ENCODE measurements around the gene TOR1B.

Gene TOR1B

GRCh38 chr9:129801504-129801903, 1.5 kb upstream of the TOR1B start:
- Histone ChIP-seq H3K36me3 (ENCODE audit: control insufficient read depth, insufficient read depth, low read length) (no peaks in the 10 kb centered on the region), H3K4me1 (ENCODE audit: control insufficient read depth, insufficient read depth, low read length) (peaks cover 17% of the 10 kb centered on the region), H3K9me3 (ENCODE audit: control insufficient read depth, low read length) (no peaks in the 10 kb centered on the region), H3K4me3 (ENCODE audit: low read length) (no peak overlapping the region), H3K27me3 (ENCODE audit: control insufficient read depth, insufficient read depth, low read length) (no peaks in the 10 kb centered on the region), H3K9ac (ENCODE audit: low read length) (no peak overlapping the region)

DNA sequence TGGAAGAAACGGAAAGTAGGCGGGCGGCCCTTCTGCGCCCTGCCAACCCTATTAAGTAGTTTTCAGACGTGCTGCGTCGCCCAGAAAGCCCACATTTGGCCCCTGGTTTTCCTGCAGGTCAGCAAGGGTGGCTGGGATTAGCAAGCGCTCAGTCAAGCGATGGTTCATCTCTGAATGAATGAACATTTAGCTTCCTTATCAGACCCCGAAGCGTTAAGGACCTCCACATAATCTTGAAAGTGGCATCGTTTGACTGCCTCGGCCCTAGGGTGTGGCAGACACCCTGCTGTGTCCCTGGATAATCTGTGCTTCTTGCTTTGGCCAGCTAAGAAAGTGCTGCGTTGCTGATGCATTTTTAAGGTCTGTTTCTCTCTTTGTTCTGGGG, 684 bp downstream of the TOR1B start:
- H3K9me3 ChIP-seq (ENCODE audit: control insufficient read depth, low read length), result no peaks in the 10 kb centered on the region
- no peaks in the 10 kb centered on the region for H3K36me3 ChIP-seq (ENCODE audit: control insufficient read depth, insufficient read depth, low read length)
- no peaks in the 10 kb centered on the region for H3K27me3 ChIP-seq (ENCODE audit: control insufficient read depth, insufficient read depth, low read length)
- H3K4me1 ChIP-seq (ENCODE audit: control insufficient read depth, insufficient read depth, low read length), result peaks cover 18% of the 10 kb centered on the region
- peak overlapping the region; percentile 60 for H3K4me3 ChIP-seq (ENCODE audit: low read length)
- peak overlapping the region; percentile 42 for H3K9ac ChIP-seq (ENCODE audit: low read length)

DNA sequence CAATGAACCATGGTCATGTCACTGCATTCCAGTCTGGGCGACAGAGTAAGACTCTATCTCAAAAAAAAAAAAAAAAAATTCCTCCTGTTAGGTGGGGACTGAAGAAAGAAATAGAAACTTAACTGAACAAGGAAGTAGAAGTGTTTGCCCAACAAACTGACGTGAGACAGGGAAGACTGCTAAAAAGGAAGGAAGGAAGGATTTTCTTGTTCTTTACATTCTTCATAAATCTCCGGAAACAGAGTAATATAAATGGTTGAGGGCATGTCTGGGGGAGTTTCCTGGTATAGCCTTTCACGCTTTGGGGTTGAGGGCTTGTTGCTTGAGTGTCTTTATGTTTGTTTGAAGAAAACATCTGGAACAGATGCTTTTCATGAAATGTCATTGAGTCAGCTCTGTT, 3.1 kb downstream of the TOR1B start:
- peak overlapping the region; percentile 36 for H3K9ac ChIP-seq (ENCODE audit: low read length)
- H3K27me3 ChIP-seq (ENCODE audit: control insufficient read depth, insufficient read depth, low read length), result no peaks in the 10 kb centered on the region
- H3K36me3 ChIP-seq (ENCODE audit: control insufficient read depth, insufficient read depth, low read length), result peaks cover 7% of the 10 kb centered on the region
- no peaks in the 10 kb centered on the region for H3K9me3 ChIP-seq (ENCODE audit: control insufficient read depth, low read length)
- no peak overlapping the region for H3K4me3 ChIP-seq (ENCODE audit: low read length)
- H3K4me1 ChIP-seq (ENCODE audit: control insufficient read depth, insufficient read depth, low read length), result peaks cover 18% of the 10 kb centered on the region

- Histone ChIP-seq H3K9ac (ENCODE audit: low read length) (no peak overlapping the region), H3K36me3 (ENCODE audit: control insufficient read depth, insufficient read depth, low read length) (peaks cover 7% of the 10 kb centered on the region)
Measured at GRCh38 chr9:129809346-129809745, 6.4 kb downstream of the TOR1B start.

DNA sequence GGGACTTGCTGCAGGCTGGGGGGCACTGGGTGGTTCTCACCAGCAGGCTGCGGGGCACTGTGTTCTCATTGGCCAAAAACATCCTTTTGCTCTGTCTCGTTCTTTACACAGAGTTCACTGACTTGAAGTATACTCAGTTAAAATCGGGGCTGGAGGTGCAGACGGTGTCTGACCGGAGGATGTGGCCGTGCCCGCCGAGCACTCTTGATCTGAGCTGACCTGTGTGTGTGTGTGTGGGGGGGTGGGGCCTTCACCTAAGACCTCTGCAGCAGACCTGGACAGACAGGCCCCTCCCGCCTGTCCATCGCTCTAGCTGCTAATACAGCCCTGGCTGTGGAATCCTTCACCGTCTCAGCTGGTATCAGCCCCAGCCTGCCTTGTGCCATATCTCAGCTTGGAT, 7.1 kb downstream of the TOR1B start:
- H3K9ac ChIP-seq (ENCODE audit: low read length), result no peak overlapping the region
- peaks cover 10% of the 10 kb centered on the region for H3K4me1 ChIP-seq (ENCODE audit: control insufficient read depth, insufficient read depth, low read length)
- H3K9me3 ChIP-seq (ENCODE audit: control insufficient read depth, low read length), result no peaks in the 10 kb centered on the region
- no peaks in the 10 kb centered on the region for H3K27me3 ChIP-seq (ENCODE audit: control insufficient read depth, insufficient read depth, low read length)
- no peak overlapping the region for H3K4me3 ChIP-seq (ENCODE audit: low read length)
- peaks cover 7% of the 10 kb centered on the region for H3K36me3 ChIP-seq (ENCODE audit: control insufficient read depth, insufficient read depth, low read length)

More at GRCh38 chr9:129809346-129809745, 6.4 kb downstream of the TOR1B start:
- H3K4me1 ChIP-seq (ENCODE audit: control insufficient read depth, insufficient read depth, low read length), result peaks cover 11% of the 10 kb centered on the region
- no peaks in the 10 kb centered on the region for H3K9me3 ChIP-seq (ENCODE audit: control insufficient read depth, low read length)
- no peaks in the 10 kb centered on the region for H3K27me3 ChIP-seq (ENCODE audit: control insufficient read depth, insufficient read depth, low read length)
- H3K4me3 ChIP-seq (ENCODE audit: low read length), result no peak overlapping the region

DNA sequence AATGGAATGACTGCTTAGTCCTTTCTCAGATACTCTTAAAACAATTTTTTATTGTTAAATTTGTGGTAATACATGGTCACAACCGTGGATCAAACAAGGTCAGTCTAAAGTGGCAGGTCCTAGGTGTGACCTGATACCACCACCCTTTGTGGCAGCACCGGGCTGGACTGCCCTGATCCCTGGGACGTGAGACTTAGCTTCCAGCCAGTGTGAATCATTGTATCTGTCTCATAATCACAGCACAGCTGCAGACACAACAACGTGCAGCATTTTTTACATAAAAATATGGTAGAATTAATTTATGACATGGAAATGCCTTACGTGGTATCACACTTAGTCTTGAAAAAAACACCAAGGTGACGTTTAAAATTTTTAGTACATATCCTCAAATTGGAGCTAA, 7.8 kb downstream of the TOR1B start:
- H3K4me1 ChIP-seq (ENCODE audit: control insufficient read depth, insufficient read depth, low read length), result peaks cover 4% of the 10 kb centered on the region
- no peaks in the 10 kb centered on the region for H3K9me3 ChIP-seq (ENCODE audit: control insufficient read depth, low read length)
- no peak overlapping the region for H3K4me3 ChIP-seq (ENCODE audit: low read length)
- peaks cover 7% of the 10 kb centered on the region for H3K36me3 ChIP-seq (ENCODE audit: control insufficient read depth, insufficient read depth, low read length)
- no peak overlapping the region for H3K9ac ChIP-seq (ENCODE audit: low read length)
- H3K27me3 ChIP-seq (ENCODE audit: control insufficient read depth, insufficient read depth, low read length), result no peaks in the 10 kb centered on the region

DNA sequence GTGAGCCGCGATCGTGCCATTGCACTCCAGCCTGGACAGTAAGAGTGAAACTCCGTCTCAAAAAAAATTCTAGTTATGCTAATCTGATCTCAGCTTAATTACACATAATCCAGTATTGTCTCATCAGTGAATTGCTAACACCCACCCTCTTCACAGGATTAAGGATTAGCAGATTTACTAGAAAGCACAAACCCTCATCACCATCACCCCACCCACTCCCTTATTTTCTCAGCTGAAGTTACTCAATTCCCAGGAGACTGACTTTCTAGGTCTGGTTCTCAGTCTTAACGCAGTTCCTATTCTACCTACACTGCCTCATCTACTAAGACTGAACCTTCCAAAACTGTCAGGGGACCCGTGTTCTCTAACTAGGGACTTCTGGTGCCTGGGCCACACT, 9.0 kb downstream of the TOR1B start:
- Histone ChIP-seq H3K4me3 (ENCODE audit: low read length) (no peak overlapping the region), H3K4me1 (ENCODE audit: control insufficient read depth, insufficient read depth, low read length) (no peaks in the 10 kb centered on the region), H3K27me3 (ENCODE audit: control insufficient read depth, insufficient read depth, low read length) (no peaks in the 10 kb centered on the region), H3K36me3 (ENCODE audit: control insufficient read depth, insufficient read depth, low read length) (peaks cover 7% of the 10 kb centered on the region), H3K9me3 (ENCODE audit: control insufficient read depth, low read length) (no peaks in the 10 kb centered on the region), H3K9ac (ENCODE audit: low read length) (no peak overlapping the region)

DNA sequence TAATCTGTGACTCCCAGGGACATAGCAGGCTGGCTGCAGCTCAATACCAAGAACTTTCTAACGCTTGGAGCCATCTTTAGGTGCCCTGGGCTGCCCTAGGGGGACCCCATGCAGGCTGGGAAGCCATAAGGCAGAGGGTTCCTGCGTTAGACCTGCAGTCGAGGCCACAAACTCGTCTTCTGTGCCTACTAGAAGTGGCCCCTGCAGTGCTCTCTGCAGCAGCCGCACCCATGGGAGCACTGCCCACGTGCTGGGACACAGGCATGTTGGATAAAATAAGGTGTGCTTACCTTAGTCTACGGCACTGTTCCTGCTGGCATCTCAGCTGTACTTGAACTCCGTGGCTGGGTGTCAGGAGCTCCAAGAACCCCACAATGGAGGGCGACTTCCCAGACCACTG, 9.4 kb downstream of the TOR1B start:
- H3K4me3 ChIP-seq (ENCODE audit: low read length), result no peak overlapping the region
- H3K4me1 ChIP-seq (ENCODE audit: control insufficient read depth, insufficient read depth, low read length), result no peaks in the 10 kb centered on the region
- H3K36me3 ChIP-seq (ENCODE audit: control insufficient read depth, insufficient read depth, low read length), result peaks cover 7% of the 10 kb centered on the region
- no peaks in the 10 kb centered on the region for H3K27me3 ChIP-seq (ENCODE audit: control insufficient read depth, insufficient read depth, low read length)
- H3K9me3 ChIP-seq (ENCODE audit: control insufficient read depth, low read length), result no peaks in the 10 kb centered on the region
- H3K9ac ChIP-seq (ENCODE audit: low read length), result no peak overlapping the region

- H3K9ac ChIP-seq (ENCODE audit: low read length), result no peak overlapping the region
- H3K27me3 ChIP-seq (ENCODE audit: control insufficient read depth, insufficient read depth, low read length), result no peaks in the 10 kb centered on the region
- no peak overlapping the region for H3K4me3 ChIP-seq (ENCODE audit: low read length)
- no peaks in the 10 kb centered on the region for H3K4me1 ChIP-seq (ENCODE audit: control insufficient read depth, insufficient read depth, low read length)
- peaks cover 11% of the 10 kb centered on the region for H3K36me3 ChIP-seq (ENCODE audit: control insufficient read depth, insufficient read depth, low read length)
- H3K9me3 ChIP-seq (ENCODE audit: control insufficient read depth, low read length), result no peaks in the 10 kb centered on the region
Measured at GRCh38 chr9:129813661-129814060, 10.7 kb downstream of the TOR1B start.

DNA sequence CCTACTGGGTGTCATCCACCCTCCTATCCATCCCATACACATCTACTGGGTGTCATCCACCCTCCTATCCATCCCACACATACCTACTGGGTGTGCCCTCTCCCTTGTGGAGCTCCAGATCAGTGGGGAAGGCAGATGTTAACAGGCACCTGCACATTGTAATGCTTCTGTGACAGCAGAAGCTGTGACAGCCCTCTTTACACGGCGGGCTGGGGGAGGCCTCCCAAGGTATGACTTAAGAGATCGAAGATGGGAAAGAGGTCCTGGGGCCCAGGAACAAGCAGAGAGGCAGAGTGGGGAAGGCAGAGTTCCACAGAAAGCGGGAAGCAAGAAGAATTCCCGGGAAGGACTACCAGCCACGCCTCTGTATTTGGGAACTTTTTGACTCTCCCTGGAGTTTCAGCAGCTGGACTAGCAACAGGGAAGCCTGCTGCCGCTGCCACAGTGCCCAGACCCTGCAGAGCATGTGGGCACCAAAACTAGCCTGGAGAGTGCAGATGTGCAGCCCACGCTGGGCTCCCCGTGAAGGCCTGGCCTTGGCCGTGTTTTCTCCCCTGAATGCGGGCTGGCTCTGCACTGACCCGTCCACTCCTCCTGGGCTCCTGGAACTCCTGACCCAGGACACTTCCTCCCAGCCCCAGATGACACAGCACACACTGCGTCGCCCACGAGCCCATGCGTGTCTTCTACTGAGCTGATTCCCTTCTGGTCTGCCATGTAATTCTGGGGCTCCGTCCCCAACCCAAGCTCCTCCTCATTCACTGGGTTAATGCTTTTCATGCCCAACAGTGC, 11.6 kb downstream of the TOR1B start:
- H3K36me3 ChIP-seq (ENCODE audit: control insufficient read depth, insufficient read depth, low read length), result peaks cover 7% of the 10 kb centered on the region

GRCh38 chr9:129815278-129815677, 12.3 kb downstream of the TOR1B start:
- Histone ChIP-seq H3K9me3 (ENCODE audit: control insufficient read depth, low read length) (no peaks in the 10 kb centered on the region), H3K9ac (ENCODE audit: low read length) (no peak overlapping the region), H3K36me3 (ENCODE audit: control insufficient read depth, insufficient read depth, low read length) (peaks cover 7% of the 10 kb centered on the region), H3K27me3 (ENCODE audit: control insufficient read depth, insufficient read depth, low read length) (no peaks in the 10 kb centered on the region), H3K4me3 (ENCODE audit: low read length) (no peak overlapping the region), H3K4me1 (ENCODE audit: control insufficient read depth, insufficient read depth, low read length) (no peaks in the 10 kb centered on the region)

More for the DNA sequence above, 11.6 kb downstream of the TOR1B start:
- Histone ChIP-seq H3K4me1 (ENCODE audit: control insufficient read depth, insufficient read depth, low read length) (no peaks in the 10 kb centered on the region), H3K4me3 (ENCODE audit: low read length) (no peak overlapping the region), H3K9me3 (ENCODE audit: control insufficient read depth, low read length) (no peaks in the 10 kb centered on the region), H3K27me3 (ENCODE audit: control insufficient read depth, insufficient read depth, low read length) (no peaks in the 10 kb centered on the region), H3K9ac (ENCODE audit: low read length) (no peak overlapping the region)

DNA sequence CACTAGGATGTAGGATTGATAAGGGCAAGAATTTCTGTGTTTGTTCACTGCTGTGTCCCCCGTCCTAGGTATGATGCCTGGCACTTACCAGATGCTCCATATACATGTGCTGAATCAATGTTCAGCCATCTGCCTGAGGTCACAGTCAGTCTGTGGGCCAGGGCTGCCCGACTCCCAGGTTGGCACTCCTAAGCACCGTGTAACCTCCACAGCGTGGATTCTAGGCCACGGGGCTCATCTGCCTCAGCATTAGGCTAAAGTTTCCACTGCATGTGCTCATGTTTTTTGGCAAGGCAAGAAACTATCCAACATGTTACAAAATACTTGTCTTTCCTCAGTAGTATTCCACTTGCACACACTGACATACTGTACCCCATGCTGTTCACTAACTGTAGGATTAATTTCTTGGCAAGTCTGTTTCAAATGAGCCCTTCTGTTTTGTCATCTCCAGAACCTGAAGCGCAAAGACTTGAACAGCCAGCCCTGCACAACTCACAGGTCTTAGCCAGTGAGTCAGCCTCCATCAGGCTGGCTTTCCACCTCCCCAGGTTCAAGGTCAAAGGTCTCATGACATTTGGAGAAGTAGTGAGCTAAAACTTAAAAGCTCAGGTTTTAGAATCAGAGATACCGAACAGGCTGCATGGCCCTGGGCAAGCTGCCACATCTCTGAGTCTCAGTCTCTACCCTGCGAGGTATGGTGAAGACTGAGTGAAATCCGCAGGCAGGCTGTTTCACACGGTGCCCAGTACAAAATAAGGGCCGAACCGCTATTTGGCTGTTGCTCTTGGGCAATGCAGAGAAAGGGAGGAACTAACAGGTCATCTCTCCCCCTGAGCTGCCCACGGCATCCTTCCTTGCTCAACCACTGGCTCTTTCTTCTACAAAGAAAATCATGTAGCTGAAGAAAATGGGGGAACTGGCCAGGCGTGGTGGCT, 13.8 kb downstream of the TOR1B start:
- Histone ChIP-seq H3K4me3 (ENCODE audit: low read length) (no peak overlapping the region), H3K4me1 (ENCODE audit: control insufficient read depth, insufficient read depth, low read length) (no peaks in the 10 kb centered on the region), H3K36me3 (ENCODE audit: control insufficient read depth, insufficient read depth, low read length) (peaks cover 7% of the 10 kb centered on the region), H3K27me3 (ENCODE audit: control insufficient read depth, insufficient read depth, low read length) (no peaks in the 10 kb centered on the region), H3K9ac (ENCODE audit: low read length) (no peak overlapping the region), H3K9me3 (ENCODE audit: control insufficient read depth, low read length) (no peaks in the 10 kb centered on the region)

All from mucosa of stomach (tissue), 1 donor.